Hematopoietic multipotent progenitor cell treated with erythropoietin and hydrocortisone succinate and interleukin-3 and kit ligand, for 17 days (in vitro differentiated cells): ENCODE measurements around the gene TAS2R41.

Experiments used
- DNase-seq: peaks from one replicate; pipeline ENCODE4 v3.0.0-alpha.2; 2015; ENCODE audit warnings: low spot score

TAS2R41 gene

GRCh38 chr7:143477501-143478150 lies at the start of gene TAS2R41:
Gene TAS2R41 (plus strand): TSS chr7:143477873. CDS start chr7:143477873, 0 bp downstream.
- DNase-seq: no peak

- DNase-seq: no peak
These were observed 47.6 kb upstream of the TAS2R41 start for GRCh38 chr7:143429770-143430698.

DNA sequence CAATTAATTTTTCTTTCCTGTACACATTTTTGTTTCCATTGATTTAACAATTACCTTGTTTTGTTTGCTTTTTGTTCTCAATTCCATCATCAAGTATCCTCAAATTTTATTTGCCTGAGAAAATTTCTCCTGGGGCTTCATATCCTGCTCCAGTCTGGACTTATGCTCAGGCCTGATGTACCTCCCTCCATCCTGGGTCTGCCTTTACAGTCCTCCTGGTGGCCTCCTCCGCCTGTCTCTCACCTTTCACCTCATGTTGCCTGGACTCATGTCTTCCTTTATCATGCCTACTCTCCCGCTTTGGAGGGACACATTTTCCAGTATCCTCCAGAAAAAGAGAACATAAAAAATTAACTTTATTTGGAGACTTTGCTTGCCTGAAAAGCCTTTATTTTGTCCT lies 46.6 kb upstream of the TAS2R41 start:
- no peak for DNase-seq

DNA sequence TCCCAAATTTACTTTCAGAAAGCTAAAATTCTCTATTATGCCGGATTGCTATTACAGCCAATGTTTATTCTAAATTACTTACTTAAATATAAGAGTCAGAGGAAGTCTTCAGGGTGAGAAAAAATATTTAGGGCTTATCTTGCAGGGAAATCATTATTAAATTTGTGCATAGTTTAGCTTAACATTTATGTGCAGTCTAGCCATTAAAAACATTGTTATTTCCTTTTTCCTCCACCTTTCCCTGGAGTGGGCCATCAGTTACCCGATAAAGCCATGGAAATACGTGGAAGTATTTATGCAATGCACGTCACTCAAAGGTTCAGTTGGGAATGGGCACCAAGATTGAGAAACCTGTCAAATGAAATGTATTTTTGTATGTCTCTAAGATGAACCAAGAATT lies 43.9 kb upstream of the TAS2R41 start:
- DNase-seq: no peak

DNA sequence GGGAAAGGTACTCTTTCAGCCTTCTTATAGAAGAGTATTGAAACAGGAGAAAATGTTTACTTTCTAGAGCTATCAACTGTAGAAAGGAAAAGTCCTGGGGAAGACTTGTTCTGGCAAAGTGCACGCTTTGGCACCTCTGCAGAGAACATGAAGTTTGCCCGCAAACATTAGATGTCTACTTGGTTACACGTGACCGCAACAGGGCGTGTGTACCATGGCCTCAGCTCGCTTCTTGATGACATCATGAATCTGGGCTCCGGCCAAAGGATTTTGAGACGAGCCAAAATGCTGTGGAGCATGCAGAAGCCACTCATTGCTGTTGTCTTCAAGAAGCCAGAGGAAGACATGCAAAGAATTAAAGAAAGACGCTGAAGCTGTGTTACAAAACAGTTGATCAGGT lies 43.0 kb upstream of the TAS2R41 start:
- DNase-seq: no peak

DNA sequence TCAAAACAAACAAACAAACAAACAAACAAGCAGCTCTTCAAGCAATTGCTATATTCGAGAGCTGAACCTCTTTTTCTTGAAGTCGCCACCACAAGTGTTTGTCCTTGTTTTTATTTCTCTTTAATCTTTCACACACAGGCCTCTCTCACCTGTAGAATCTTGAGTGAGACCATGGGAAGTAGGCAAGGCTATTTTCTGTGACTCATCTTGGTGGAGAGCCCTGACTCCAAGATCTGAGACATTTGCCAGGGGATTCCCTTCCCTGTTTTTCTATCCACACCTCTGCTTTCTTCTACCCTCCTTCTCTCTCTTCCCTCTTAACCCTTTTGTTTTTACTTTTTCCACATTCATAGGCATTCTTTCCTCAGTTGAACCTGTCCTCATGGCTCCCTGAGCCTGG lies 42.4 kb upstream of the TAS2R41 start:
- no peak for DNase-seq

DNA sequence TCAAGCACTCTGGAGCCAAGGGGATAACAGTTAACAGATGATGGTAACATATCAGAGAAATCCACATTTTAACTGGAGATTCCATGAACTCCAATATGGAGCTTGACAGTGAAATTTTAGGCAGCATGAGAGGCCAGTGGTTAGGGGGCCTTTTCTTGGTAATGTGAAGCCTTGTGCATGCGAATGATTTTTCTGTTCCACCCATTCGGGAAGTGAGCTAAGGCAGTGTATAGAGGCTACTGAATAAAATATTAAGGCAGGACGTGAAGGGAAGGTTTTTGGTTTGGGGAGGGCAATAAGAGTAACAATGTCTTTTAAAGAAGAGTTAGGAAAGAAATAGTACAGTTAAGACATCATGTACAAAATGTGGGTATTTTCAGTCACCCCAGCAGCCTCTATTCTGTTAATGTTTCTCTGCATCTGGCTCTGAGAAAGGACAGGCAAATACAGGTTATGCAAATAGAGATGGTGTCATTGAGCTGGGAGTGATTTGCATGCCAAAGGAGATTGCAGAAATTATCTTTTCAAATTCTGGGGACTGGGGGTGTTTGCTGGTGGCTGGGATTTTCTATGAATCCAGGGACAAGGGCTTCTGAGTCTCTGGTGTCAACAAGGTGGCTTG lies 41.2 kb upstream of the TAS2R41 start:
- no peak for DNase-seq

DNA sequence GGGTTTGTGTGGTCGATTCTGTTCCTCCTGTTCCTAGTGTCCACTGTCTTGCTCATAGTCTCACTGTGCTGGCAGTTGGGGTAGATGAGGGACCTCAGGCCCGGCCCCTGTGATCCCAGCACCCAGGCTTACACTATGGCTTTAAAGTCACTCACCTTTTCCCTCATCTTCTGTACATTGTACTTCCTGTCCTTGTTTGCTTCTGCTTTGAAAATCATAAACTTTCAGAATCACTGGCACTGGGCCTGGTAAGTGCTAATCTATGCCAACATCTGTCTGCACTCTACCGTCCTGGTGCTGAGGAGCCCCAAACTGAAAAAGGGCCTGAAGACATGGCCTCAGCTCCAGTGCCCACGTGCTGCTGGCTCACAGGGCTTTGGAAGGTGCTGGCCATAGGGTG lies 40.1 kb upstream of the TAS2R41 start:
- DNase-seq: no peak

- no peak for DNase-seq
These were observed 37.8 kb upstream of the TAS2R41 start for GRCh38 chr7:143439866-143440265.

- no peak for DNase-seq
These were observed 34.5 kb upstream of the TAS2R41 start, which contains the start of gene TAS2R60 for GRCh38 chr7:143443153-143443552. Gene TAS2R60 (plus strand): TSS chr7:143443453. CDS start chr7:143443453, 0 bp downstream.

- no peak for DNase-seq
These were observed 33.5 kb upstream of the TAS2R41 start for GRCh38 chr7:143444063-143444782.

- no peak for DNase-seq
These were observed 32.9 kb upstream of the TAS2R41 start for GRCh38 chr7:143444785-143445184.

DNA sequence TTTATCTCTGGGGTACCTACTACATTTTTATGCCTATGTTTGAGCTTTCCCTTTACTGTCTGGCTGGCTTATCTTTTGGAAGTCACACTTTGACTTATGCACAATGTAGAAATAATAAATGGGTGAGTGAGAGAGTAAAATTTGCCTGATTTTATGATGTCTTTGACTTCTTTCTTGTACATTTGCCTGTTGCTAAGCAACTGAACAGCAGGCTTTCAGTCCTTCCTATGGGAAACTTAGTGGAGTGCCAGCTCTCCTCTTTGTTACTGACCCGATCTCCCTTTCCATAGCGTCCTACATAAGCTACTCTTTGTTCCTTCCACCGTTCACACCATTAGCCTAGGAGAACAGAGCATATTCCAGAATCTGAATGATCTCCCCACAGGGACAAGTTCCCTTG lies 30.2 kb upstream of the TAS2R41 start:
- no peak for DNase-seq

DNA sequence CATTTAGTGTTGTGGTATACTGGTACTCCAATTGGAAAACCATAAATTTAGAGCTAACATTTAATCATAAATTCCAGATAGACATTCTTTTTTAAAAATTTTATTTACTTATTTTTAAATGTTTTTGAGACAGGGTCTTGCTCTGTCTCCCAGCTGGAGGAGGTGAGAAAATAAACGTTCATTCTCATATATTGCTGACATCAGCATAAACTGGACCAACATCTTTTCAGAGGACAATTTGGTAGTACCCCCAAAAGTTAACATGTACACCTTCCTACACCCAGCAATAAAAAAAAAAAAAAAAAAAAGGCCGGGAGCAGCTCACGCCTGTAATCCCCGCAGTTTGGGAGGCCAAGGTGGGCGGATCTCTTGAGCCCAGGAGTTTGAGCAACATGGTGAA lies 29.2 kb upstream of the TAS2R41 start:
- no peak for DNase-seq

DNA sequence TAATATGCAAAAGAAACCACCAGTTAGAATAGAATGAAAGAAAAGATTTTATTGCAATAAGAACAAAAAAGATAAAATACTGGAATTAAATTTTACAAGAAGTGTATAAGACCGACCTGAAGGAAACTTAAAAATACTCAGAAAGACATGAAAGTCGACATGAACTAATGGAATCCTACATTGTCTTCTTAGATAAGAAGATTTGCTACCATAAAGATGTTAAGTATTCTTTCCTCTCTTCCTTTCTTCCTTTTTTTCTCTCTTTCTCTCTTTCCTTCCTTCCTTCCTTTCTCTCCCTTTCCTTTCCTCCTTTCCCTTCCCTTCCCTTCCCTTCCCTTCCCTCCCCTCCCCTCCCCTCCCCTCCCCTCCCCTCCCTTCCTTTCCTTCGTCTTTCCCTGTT lies 27.9 kb upstream of the TAS2R41 start:
- no peak for DNase-seq

GRCh38 chr7:143451122-143451521 lies 26.6 kb upstream of the TAS2R41 start:
- DNase-seq: no peak

- no peak for DNase-seq
These were observed 25.9 kb upstream of the TAS2R41 start for GRCh38 chr7:143451746-143452145.

DNA sequence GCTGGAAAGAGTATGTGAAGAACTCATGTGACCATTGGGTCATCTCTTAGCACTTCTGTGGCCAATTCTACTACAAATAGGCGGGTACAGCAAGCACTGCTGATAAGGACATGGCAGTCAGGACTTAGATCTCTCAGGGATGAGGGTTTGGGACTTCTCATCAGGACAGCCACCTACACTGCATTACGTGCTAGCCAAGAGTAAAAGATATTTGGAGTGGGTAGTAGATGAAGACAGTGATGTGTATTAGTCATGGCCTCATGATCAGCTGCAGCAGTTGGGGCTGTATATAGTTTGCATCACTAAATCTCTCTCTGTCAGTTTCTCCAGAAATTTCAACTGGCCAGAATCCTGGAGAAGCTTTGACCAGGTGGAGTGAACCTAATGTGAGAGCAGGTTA lies 25.2 kb upstream of the TAS2R41 start:
- no peak for DNase-seq

- DNase-seq: no peak
These were observed 23.5 kb upstream of the TAS2R41 start for GRCh38 chr7:143454091-143454680.

- DNase-seq: no peak
These were observed 22.2 kb upstream of the TAS2R41 start for GRCh38 chr7:143455491-143455890.

DNA sequence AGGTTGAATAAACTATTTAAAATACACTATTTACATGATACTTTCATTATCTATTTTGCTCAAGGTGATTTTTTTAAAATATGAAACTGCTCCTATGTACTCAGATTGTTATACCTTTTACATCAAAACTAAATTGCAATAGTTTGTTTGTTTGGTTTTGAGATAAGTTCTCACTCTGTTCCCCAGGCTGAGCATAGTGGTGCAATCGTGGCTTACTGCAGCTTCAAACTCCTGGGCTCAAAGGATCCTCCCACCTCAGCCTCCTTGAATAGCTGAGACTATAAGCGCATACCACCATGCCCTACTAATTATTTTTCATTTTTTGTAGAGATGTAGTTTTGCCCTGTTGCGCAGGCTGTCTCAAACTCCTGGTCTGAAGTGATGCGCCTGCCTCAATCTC lies 21.7 kb upstream of the TAS2R41 start:
- no peak for DNase-seq
